ENCODE data around the gene FUZ.

DNA sequence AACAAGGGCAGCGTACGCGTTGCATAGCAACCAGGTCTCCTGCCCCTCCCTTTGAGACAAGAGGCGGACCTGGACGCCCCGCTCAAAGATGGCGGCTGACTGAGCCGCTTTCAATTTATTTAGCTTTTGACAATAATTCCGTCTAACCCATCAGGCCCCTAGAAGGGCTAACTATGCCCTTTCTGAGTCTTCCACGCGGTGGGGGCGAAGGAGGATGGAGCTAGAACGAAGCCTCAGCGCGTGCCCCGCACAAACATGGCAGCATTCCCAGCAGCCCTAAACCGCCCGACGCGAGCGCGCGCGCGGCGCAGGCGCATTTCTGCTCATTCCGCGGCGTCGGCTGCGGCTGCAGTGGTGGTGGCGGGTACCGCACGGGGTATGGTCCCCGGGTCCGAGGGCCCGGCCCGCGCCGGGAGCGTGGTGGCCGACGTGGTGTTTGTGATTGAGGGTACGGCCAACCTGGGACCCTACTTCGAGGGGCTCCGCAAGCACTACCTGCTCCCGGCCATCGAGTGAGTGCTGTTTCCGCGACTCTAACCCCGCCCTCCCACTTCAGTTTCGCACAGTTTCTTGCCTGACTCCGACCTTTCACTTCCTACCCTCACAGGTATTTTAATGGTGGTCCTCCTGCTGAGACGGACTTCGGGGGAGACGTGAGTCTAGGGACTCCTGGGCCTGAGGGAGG, 5.0 kb upstream of the FUZ start, which contains the start of gene MED25:
- TF ChIP-seq, protein P1, sequence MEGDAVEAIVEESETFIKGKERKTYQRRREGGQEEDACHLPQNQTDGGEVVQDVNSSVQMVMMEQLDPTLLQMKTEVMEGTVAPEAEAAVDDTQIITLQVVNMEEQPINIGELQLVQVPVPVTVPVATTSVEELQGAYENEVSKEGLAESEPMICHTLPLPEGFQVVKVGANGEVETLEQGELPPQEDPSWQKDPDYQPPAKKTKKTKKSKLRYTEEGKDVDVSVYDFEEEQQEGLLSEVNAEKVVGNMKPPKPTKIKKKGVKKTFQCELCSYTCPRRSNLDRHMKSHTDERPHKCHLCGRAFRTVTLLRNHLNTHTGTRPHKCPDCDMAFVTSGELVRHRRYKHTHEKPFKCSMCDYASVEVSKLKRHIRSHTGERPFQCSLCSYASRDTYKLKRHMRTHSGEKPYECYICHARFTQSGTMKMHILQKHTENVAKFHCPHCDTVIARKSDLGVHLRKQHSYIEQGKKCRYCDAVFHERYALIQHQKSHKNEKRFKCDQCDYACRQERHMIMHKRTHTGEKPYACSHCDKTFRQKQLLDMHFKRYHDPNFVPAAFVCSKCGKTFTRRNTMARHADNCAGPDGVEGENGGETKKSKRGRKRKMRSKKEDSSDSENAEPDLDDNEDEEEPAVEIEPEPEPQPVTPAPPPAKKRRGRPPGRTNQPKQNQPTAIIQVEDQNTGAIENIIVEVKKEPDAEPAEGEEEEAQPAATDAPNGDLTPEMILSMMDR (conservative IDR thresholded peaks at IDR 0.05; ENCODE audit: low read depth, low read length): no peak
- no peak; the same call in none of the 2 replicates for TF ChIP-seq POLR2A (IDR thresholded peaks at IDR 0.05; ENCODE audit: low read depth, low read length)
- TF ChIP-seq RAD21 (IDR thresholded peaks at IDR 0.05; ENCODE audit: low read length): no peak
- TF ChIP-seq SMC3 (IDR thresholded peaks at IDR 0.05; ENCODE audit: low read depth, low read length): no peak
- TF ChIP-seq FOS (IDR thresholded peaks at IDR 0.05; ENCODE audit: low read depth, low read length): no peak
- TF ChIP-seq MXI1 (IDR thresholded peaks at IDR 0.05; ENCODE audit: borderline replicate concordance, low read depth, low read length): peak; percentile 63; the same call in 1 of the 2 replicates
- TF ChIP-seq, protein P2, sequence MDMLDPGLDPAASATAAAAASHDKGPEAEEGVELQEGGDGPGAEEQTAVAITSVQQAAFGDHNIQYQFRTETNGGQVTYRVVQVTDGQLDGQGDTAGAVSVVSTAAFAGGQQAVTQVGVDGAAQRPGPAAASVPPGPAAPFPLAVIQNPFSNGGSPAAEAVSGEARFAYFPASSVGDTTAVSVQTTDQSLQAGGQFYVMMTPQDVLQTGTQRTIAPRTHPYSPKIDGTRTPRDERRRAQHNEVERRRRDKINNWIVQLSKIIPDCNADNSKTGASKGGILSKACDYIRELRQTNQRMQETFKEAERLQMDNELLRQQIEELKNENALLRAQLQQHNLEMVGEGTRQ (IDR thresholded peaks at IDR 0.05; ENCODE audit: low read depth, low read length): no peak
- TF ChIP-seq CEBPB (IDR thresholded peaks at IDR 0.05; ENCODE audit: low read depth, low read length): no peak
- TF ChIP-seq RCOR1 (IDR thresholded peaks at IDR 0.05; ENCODE audit: insufficient replicate concordance, low read length): no peak

Measured in IMR-90 (cell line).